NCI-H524 treated with DMSO at 0.1 percent for 48 hours (cell line): Measurements from ENCODE around the gene SOX5.
"Not testable (repeated sequence)": the region's sequence is repeated elsewhere in the genome, so short reads cannot be mapped to it uniquely, and the experiment has no call there.

Experiments used
- DNase-seq: peaks from one replicate; lab custom pipeline; 2025; lab: John Stamatoyannopoulos, UW

Gene SOX5

DNA sequence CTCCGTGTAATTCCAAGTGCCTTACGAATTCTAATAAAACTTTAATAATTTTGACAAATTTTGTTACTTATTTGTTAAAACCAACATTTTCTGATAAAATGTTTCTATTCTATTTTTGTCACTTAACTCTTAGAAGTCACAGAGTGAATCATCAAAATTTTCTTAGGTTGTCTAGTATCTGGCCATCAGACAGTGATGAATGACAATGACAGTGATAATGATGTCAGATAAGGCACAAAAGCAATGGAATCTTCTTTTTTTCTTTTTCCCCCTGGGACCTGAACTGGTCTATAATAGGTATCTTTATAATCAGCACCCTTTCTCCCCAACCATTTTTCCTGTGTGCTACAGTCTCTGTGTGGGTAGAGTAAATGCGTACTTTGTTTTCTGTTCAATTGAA lies 407.3 kb downstream of the SOX5 start:
- DNase-seq: no peak

GRCh38 chr12:23540572-23540971 lies 408.9 kb downstream of the SOX5 start:
- DNase-seq: no peak

- DNase-seq: no peak
Observed at GRCh38 chr12:23536293-23536692, 413.2 kb downstream of the SOX5 start.

DNA sequence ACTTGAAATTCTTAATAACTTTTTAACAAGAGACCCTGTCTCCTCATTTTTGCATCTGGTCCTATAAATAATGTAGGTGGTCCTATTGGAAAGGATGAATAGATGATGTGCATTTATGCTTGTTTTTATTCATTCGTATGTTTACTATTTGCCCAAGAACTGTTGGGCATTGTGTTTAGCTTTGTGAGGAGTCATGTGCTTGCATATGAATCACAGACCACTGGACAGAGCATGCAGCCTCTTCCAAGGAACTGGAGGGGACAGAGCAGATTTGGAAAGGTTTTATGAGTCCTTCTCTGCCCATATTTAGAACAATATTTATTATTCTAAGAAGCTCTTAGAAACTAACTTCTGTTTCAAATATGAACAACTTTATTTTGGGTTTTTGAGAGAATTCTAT lies 414.0 kb downstream of the SOX5 start:
- DNase-seq: no peak

- no peak for DNase-seq
Observed at GRCh38 chr12:23534196-23534595, 415.3 kb downstream of the SOX5 start.

- no peak for DNase-seq
Observed at GRCh38 chr12:23533699-23534098, 415.8 kb downstream of the SOX5 start.

DNA sequence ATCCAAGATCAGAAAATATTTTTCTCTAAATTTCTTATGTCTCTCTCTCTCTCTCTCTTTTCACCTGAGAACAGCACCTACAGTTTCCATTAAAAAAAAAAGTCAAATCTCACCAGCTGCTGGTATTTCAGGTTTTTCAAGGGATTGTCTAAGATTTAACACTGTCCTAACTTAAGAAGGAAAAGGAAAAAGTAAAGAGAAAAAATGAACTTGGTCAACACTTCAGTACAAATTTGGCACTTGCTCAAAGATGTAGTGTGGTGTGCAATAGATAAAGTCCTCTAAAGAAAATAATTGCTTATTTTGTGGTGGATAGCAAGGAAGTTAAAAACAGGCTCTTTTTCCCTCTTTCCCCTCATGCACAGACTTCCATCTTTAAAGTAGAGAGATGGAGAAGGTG lies 416.2 kb downstream of the SOX5 start:
- no peak for DNase-seq

DNA sequence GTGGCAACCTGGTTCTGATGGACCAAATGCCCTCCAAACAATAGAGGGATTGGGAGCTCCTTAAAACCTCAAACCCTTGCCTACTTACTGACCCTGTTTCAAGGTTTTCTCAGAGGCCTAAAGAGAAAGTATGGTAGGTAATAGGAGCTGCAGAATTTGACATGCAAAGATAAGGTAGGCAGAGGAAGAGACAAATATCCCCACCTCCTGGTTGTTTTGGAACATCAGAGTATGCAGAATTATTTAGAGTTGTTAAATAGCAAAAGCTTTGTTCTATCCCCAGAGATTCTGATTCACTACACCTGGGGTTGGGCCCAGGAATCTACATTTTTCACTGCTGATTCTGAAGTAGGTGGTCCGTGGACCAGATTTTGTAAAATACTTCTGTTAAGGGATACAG lies 421.2 kb downstream of the SOX5 start:
- no peak for DNase-seq

- no peak for DNase-seq
Observed at GRCh38 chr12:23525450-23526072, 423.9 kb downstream of the SOX5 start.

- no peak for DNase-seq
Observed at GRCh38 chr12:23523339-23523738, 426.1 kb downstream of the SOX5 start.

- not testable (repeated sequence) for DNase-seq
Observed at GRCh38 chr12:23519444-23519843, 430.0 kb downstream of the SOX5 start.

- DNase-seq: not testable (repeated sequence)
Observed at GRCh38 chr12:23515785-23516184, 433.7 kb downstream of the SOX5 start.

DNA sequence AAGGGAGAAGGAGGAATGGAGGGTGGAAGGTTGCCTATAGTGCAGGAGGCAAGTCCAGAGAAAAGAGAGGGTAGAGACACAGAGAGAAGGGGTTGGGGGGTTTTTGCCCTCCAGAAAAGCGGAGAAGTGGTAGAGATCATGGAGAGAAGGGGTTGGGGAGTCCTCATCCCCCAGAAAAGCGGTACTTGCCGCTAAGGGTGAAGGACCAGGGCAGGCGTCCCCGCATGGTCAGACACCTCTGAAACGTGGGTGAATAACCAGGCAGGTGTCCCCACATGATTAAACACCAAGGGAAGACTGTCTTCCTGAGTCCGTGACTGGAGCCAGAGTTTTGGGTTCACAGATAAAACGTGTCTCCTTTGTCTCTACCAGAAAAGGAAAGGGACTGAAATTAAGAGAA lies 439.0 kb downstream of the SOX5 start:
- no peak for DNase-seq

- not testable (repeated sequence) for DNase-seq
Observed at GRCh38 chr12:23509832-23510231, 439.6 kb downstream of the SOX5 start.

GRCh38 chr12:23507785-23508184 lies 441.7 kb downstream of the SOX5 start:
- not testable (repeated sequence) for DNase-seq

GRCh38 chr12:23505736-23506135 lies 443.7 kb downstream of the SOX5 start:
- DNase-seq: not testable (repeated sequence)

DNA sequence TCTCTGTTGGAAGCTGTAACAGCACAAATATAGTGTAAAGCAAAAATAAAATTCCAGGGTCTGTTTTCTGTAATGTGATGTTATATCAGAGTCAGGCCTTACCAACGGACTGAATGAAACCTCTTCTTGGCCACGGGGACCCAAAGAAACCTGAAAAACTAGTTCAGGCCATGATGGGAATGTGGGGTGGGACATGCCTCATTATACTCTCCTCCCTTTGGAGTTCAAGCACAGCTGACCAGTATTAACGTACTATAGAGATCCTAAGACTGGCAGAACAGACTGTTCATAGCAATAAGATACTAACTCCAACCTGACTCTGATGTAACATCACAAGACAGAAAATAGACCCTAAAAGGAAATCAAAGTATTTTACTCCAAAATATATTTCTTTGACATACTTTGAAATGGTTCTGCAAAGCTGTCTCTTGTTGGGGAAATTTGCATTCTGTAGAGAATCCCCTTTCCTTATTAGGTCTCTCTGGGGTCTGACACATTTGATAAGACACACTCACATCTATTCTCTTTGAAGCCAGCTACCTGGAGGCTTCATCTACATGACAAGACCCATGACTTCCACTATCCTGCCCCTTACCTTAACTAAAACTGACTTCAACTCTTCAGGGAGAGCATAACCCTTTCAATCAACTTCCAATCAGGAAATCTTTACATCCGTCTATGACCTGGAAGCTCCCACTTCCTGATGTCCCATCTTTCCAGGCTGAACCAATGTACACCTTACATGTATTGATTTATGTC lies 444.6 kb downstream of the SOX5 start:
- no peak for DNase-seq

- no peak for DNase-seq
Observed at GRCh38 chr12:23504043-23504442, 445.4 kb downstream of the SOX5 start.

DNA sequence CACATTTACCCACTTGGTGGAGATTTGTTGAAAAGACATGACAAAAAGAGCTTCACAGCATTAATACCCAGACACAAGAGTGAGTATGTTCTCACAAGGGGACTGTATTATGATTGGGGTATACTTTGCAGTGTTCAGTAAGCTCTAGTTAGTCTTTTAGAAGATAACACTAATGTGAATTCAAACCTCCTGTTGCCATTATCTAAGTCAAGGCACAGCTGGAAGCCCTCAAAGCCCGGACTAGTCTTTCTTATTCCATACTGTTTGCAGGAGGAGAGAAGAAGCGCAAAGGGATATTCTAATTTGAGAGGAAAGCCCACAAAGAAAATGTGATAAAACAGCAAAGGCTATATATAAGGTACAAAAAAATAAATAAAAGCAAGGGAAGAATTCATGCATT lies 445.9 kb downstream of the SOX5 start:
- no peak for DNase-seq

DNA sequence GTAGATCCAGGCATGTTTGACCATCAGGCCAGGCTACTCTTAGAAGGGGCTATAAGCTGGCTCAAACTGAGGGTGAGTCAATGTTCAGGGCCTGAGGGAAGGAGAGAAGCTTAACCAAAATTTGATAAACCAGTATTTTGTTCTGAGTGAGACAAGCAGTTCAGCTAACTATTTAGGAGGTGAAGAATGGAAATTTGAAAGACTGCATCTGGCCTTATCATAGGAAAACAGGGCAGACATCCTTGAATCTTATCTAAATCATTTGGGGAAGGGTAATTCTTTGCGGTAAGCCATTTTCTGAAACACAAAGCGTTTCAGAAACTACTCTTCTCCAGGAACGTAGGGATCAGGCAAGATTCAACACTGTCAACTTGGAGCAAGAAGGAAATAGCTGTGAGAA lies 447.2 kb downstream of the SOX5 start:
- no peak for DNase-seq

DNA sequence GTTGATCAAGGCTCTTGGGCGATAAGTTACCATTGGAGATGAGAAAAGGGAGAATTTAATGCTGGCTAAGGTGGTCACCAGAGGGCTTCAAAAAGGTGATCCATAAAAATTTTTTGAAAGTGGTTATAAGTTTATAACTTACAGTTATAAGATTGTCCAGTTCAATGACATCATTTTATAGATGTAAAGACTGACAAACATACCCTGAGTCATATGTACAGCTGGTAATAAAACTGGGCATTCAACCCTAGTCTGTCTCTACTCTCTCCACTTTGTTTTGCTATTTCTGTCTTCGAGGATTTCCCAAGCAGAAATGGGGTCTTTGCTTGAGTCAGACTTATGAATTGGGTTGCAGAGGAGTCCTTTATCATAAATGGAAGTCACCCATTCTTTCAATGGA lies 454.0 kb downstream of the SOX5 start:
- DNase-seq: no peak

- no peak for DNase-seq
Observed at GRCh38 chr12:23493672-23494071, 455.8 kb downstream of the SOX5 start.

DNA sequence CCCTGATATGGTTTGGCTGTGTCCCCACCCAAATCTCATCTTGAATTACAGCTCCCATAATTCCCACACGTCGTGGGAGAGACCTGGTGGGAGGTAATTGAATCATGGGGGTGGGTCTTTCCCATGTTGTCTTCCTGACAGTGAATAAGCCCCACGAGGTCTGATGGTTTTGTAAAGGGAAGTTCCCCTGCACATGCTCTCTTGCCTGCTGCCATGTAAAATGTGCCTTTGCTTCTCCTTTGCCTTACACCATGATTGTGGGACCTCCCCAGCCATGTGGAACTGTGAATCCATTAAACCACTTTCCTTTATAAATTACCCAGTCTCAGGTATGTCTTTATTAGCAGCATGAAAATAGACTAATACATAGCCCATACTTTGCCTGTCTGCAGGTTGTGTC lies 458.4 kb downstream of the SOX5 start:
- DNase-seq: not testable (repeated sequence)

DNA sequence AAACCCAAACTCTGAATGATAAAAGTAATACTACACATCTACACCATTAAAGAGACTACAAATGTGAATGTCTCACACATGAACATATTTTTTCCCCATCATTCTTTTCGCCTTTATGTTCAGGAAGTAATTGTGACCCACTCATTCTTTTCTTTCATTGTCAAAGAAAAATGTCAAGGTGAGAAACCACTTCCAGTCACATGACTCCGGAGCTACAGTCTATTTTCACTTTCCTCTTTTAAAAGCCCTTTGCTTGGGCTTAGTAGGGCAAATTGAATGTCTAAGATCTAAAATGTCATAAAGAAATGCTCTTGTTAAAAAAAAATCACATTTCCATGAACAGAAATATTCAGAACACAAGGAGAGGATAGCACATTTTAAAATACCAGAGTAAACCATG lies 461.3 kb downstream of the SOX5 start:
- DNase-seq: no peak
